Dendritic cell treated with granulocyte-macrophage colony-stimulating factor and Interleukin-4, amounts not matched to agents 40 ng/mL and 50 ng/mL, for 4 days (primary cell): ENCODE measurements around the gene TRIM26.
"Not testable (repeated sequence)": the region's sequence is repeated elsewhere in the genome, so short reads cannot be mapped to it uniquely, and the experiment has no call there.

Experiments used
- H3K27ac Mint-ChIP-seq: one replicate; pipeline ENCODE4 v1.8.0; 2022; ENCODE audit warnings: mild to moderate bottlenecking, mixed read lengths
- H3K27me3 Mint-ChIP-seq: one replicate; pipeline ENCODE4 v1.8.0; 2022; ENCODE audit warnings: mild to moderate bottlenecking, mixed read lengths
- H3K36me3 Mint-ChIP-seq: one replicate; pipeline ENCODE4 v1.8.0; 2022; ENCODE audit warnings: low read depth, mixed read lengths
- H3K4me1 Mint-ChIP-seq: one replicate; pipeline ENCODE4 v1.8.0; 2022; ENCODE audit warnings: low read depth, mixed read lengths
- H3K4me3 Mint-ChIP-seq: one replicate; pipeline ENCODE4 v1.8.0; 2022; ENCODE audit warnings: mild to moderate bottlenecking, moderate library complexity, mixed read lengths
- H3K9me3 Mint-ChIP-seq: one replicate; pipeline ENCODE4 v1.8.0; 2022; ENCODE audit warnings: mixed read lengths
- intact Hi-C: fragments of 100-400 bp; cut with micrococcal nuclease; formaldehyde crosslinking; loops from one replicate; pipeline ENCODE4 v1.15.0; 2022

Gene TRIM26

GRCh38 chr6:30212865-30213666 lies at the start of gene TRIM26:
Gene TRIM26 (minus strand): TSS chr6:30213406. CDS start chr6:30199103, 14,303 bp downstream.
- Mint-ChIP-seq H3K4me1 (peaks cover 60% of the 10 kb centered on the region), H3K9me3 (no peaks in the 10 kb centered on the region), H3K4me3 (peak within 1 kb of the TSS; percentile 99), H3K27me3 (no peaks in the 10 kb centered on the region), H3K27ac (peak within 1 kb of the TSS; percentile 97), H3K36me3 (peaks cover 55% of the 10 kb centered on the region)
- intact Hi-C loops = loop anchor here (2.0 to 5.0 kb wide), 3 partner anchors 114 to 146 kb away; partner anchors contain the start of genes PPP1R11, RPP21 and TRIM39

GRCh38 chr6:30260036-30260504 lies 46.9 kb upstream of the TRIM26 start:
- Mint-ChIP-seq H3K36me3 (peaks cover 59% of the 10 kb centered on the region), H3K9me3 (peaks cover 6% of the 10 kb centered on the region)

GRCh38 chr6:30259140-30260035 lies 46.2 kb upstream of the TRIM26 start:
- Mint-ChIP-seq H3K4me3 (peak overlapping the region; percentile 85), H3K36me3 (peaks cover 52% of the 10 kb centered on the region), H3K27ac (peak overlapping the region; percentile 93), H3K9me3 (peaks cover 6% of the 10 kb centered on the region), H3K27me3 (peaks cover 31% of the 10 kb centered on the region), H3K4me1 (peaks cover 52% of the 10 kb centered on the region)
- intact Hi-C loops = loop anchor here (1.0 to 5.0 kb wide), 2 partner anchors 42 to 68 kb away; no protein-coding TSS in a partner anchor

More at GRCh38 chr6:30260036-30260504, 46.9 kb upstream of the TRIM26 start:
- Mint-ChIP-seq H3K27me3 (peaks cover 26% of the 10 kb centered on the region), H3K4me3 (peak overlapping the region; percentile 85), H3K27ac (peak overlapping the region; percentile 93), H3K4me1 (peaks cover 55% of the 10 kb centered on the region)
- intact Hi-C loops = no loop called here

- Mint-ChIP-seq H3K4me3 (no peak overlapping the region), H3K27me3 (peaks cover 35% of the 10 kb centered on the region), H3K36me3 (peaks cover 40% of the 10 kb centered on the region), H3K27ac (peak overlapping the region; percentile 93), H3K9me3 (peaks cover 6% of the 10 kb centered on the region), H3K4me1 (peaks cover 45% of the 10 kb centered on the region)
- intact Hi-C loops = loop anchor here (5.0 kb wide), 1 partner anchor 41 kb away; no protein-coding TSS in a partner anchor
Measured at GRCh38 chr6:30258204-30258603, 45.0 kb upstream of the TRIM26 start.

GRCh38 chr6:30252417-30252816 lies 39.2 kb upstream of the TRIM26 start:
- H3K27me3 Mint-ChIP-seq = peaks cover 31% of the 10 kb centered on the region
- H3K4me1 Mint-ChIP-seq, H3K36me3 Mint-ChIP-seq, H3K27ac Mint-ChIP-seq, intact Hi-C loops, H3K4me3 Mint-ChIP-seq, H3K9me3 Mint-ChIP-seq: not testable (repeated sequence)

- intact Hi-C loops = no loop called here
- H3K4me1 Mint-ChIP-seq = no peaks in the 10 kb centered on the region
- peaks cover 33% of the 10 kb centered on the region for H3K27me3 Mint-ChIP-seq
- H3K27ac Mint-ChIP-seq = no peak overlapping the region
- no peaks in the 10 kb centered on the region for H3K36me3 Mint-ChIP-seq
- H3K4me3 Mint-ChIP-seq = no peak overlapping the region
- H3K9me3 Mint-ChIP-seq = no peaks in the 10 kb centered on the region
Measured at GRCh38 chr6:30244560-30244959, 31.4 kb upstream of the TRIM26 start.

GRCh38 chr6:30238178-30238795 lies 25.1 kb upstream of the TRIM26 start:
- no peaks in the 10 kb centered on the region for H3K9me3 Mint-ChIP-seq
- peaks cover 36% of the 10 kb centered on the region for H3K27me3 Mint-ChIP-seq
- intact Hi-C loops = loop anchor here (2.0 kb wide), 1 partner anchor 159 kb away; no protein-coding TSS in a partner anchor
- H3K36me3 Mint-ChIP-seq = no peaks in the 10 kb centered on the region
- no peak overlapping the region for H3K27ac Mint-ChIP-seq
- no peak overlapping the region for H3K4me3 Mint-ChIP-seq
- peaks cover 10% of the 10 kb centered on the region for H3K4me1 Mint-ChIP-seq

- no peaks in the 10 kb centered on the region for H3K9me3 Mint-ChIP-seq
- H3K4me3 Mint-ChIP-seq = no peak overlapping the region
- H3K4me1 Mint-ChIP-seq = peaks cover 10% of the 10 kb centered on the region
- peaks cover 32% of the 10 kb centered on the region for H3K27me3 Mint-ChIP-seq
- no peak overlapping the region for H3K27ac Mint-ChIP-seq
- intact Hi-C loops = no loop called here
- H3K36me3 Mint-ChIP-seq = no peaks in the 10 kb centered on the region
Measured at GRCh38 chr6:30234356-30234755, 21.1 kb upstream of the TRIM26 start.

- H3K4me1 Mint-ChIP-seq = peaks cover 10% of the 10 kb centered on the region
- intact Hi-C loops = no loop called here
- H3K27ac Mint-ChIP-seq = no peak overlapping the region
- peaks cover 32% of the 10 kb centered on the region for H3K27me3 Mint-ChIP-seq
- no peaks in the 10 kb centered on the region for H3K9me3 Mint-ChIP-seq
- H3K4me3 Mint-ChIP-seq = no peak overlapping the region
- no peaks in the 10 kb centered on the region for H3K36me3 Mint-ChIP-seq
Measured at GRCh38 chr6:30231067-30231466, 17.9 kb upstream of the TRIM26 start.

GRCh38 chr6:30227763-30228487 lies 14.7 kb upstream of the TRIM26 start:
- no peaks in the 10 kb centered on the region for H3K4me1 Mint-ChIP-seq
- no peak overlapping the region for H3K27ac Mint-ChIP-seq
- H3K4me3 Mint-ChIP-seq = no peak overlapping the region
- intact Hi-C loops = no loop called here
- H3K27me3 Mint-ChIP-seq = peaks cover 41% of the 10 kb centered on the region
- H3K36me3 Mint-ChIP-seq = no peaks in the 10 kb centered on the region
- peaks cover 9% of the 10 kb centered on the region for H3K9me3 Mint-ChIP-seq

- H3K4me3 Mint-ChIP-seq = no peak overlapping the region
- peaks cover 13% of the 10 kb centered on the region for H3K9me3 Mint-ChIP-seq
- H3K27me3 Mint-ChIP-seq = peaks cover 40% of the 10 kb centered on the region
- no peak overlapping the region for H3K27ac Mint-ChIP-seq
- H3K36me3 Mint-ChIP-seq = no peaks in the 10 kb centered on the region
- H3K4me1 Mint-ChIP-seq = no peaks in the 10 kb centered on the region
- intact Hi-C loops = no loop called here
Measured at GRCh38 chr6:30227242-30227722, 14.1 kb upstream of the TRIM26 start.

GRCh38 chr6:30223339-30223738 lies 10.1 kb upstream of the TRIM26 start:
- H3K27me3 Mint-ChIP-seq = peaks cover 44% of the 10 kb centered on the region
- peaks cover 13% of the 10 kb centered on the region for H3K9me3 Mint-ChIP-seq
- H3K36me3 Mint-ChIP-seq = no peaks in the 10 kb centered on the region
- H3K4me1 Mint-ChIP-seq = no peaks in the 10 kb centered on the region
- no peak overlapping the region for H3K4me3 Mint-ChIP-seq
- intact Hi-C loops = no loop called here
- no peak overlapping the region for H3K27ac Mint-ChIP-seq

- H3K36me3 Mint-ChIP-seq, H3K27ac Mint-ChIP-seq, intact Hi-C loops, H3K4me1 Mint-ChIP-seq, H3K4me3 Mint-ChIP-seq: not testable (repeated sequence)
- Mint-ChIP-seq H3K9me3 (peaks cover 13% of the 10 kb centered on the region), H3K27me3 (peaks cover 39% of the 10 kb centered on the region)
Measured at GRCh38 chr6:30221956-30222355, 8.8 kb upstream of the TRIM26 start.
